ENCODE results near the gene CHPF. TPM values are rescaled to one million over a fixed set of nuclear protein-coding genes. Genes with fewer than 3 reads are reported as not detected.

Gene CHPF
- total and polyA plus RNA-seq, 2 donors (not counting 3 experiments of a cell fraction or from before 2014, with no cell fraction given), result 0.24 to 0.32 TPM

DNA sequence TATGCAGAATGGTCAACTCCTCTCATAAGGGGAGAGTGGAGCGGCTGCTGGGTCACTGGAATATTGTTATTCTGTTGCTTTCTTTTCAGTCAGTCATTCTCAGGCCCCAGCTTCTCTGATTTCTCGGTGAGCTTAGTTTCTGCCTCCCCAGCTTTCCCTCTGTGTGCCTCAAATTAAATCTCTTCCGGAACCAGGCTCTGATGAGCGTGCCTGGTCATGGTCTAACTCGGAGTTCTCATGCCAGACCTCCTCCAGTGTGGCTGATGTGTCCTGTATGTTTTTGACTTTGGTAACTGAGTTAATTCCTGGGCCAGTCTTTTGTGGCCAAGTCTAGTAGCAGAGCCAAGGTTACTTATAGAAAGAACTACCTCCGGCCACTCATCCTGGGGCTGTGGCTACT is 49.1 kb upstream of the CHPF start:
- dilution Hi-C loops (cut with MboI; ENCODE audit: extremely low pct_ligation_motif_present, low sequenced_read_pairs), result no loop called here
- Histone ChIP-seq H3K79me2 (ENCODE audit: control insufficient read depth, insufficient read depth, low read length) (no peaks in the 10 kb centered on the region), H3K36me3 (ENCODE audit: control insufficient read depth in 2 of 2, extremely low read depth in 1 of 2, insufficient read depth in 2 of 2, low read length in 2 of 2) (no peaks in the 10 kb centered on the region), H3K4me2 (ENCODE audit: insufficient read depth, low read length) (no peak overlapping the region), H4K20me1 (replicated peaks; ENCODE audit: control insufficient read depth, extremely low read depth, insufficient read depth, low read length) (no peaks in the 10 kb centered on the region), H3K4me1 (ENCODE audit: control insufficient read depth, extremely low read depth, insufficient read depth, low read length) (peaks cover 6% of the 10 kb centered on the region), H2AFZ (ENCODE audit: low read depth, low read length) (no peak overlapping the region), H3K9me1 (replicated peaks; ENCODE audit: control insufficient read depth, extremely low read depth, insufficient read depth, low read length) (no peaks in the 10 kb centered on the region), H3K9me3 (replicated peaks; ENCODE audit: control insufficient read depth, insufficient read depth, low read length) (no peaks in the 10 kb centered on the region), H3K9ac (replicated peaks; ENCODE audit: extremely low read depth, insufficient read depth, low read length) (no peak overlapping the region), H3K4me3 (replicated peaks in 1 of 3; ENCODE audit: insufficient read depth in 1 of 3, low read depth in 1 of 3, low read length in 3 of 3) (no peak overlapping the region), H3K27me3 (ENCODE audit: control insufficient read depth in 2 of 2, insufficient read depth in 2 of 2, low read length in 2 of 2) (peaks cover 0 to 3% of the 10 kb centered on the region in 2 experiments), H3K27ac (ENCODE audit: insufficient read depth, low read depth, low read length) (no peak overlapping the region)
- CTCF ChIA-PET, result interaction anchor here (1.9 kb wide), 1 partner anchor 32 kb away, joined by 7 read pairs; no protein-coding TSS in a partner anchor
- intact Hi-C loops (cut with micrococcal nuclease), result no loop called here
- TF ChIP-seq FOS (IDR thresholded peaks at IDR 0.05; ENCODE audit: borderline replicate concordance, insufficient read depth, low read length) (no peak), POLR2A (IDR thresholded peaks at IDR 0.05; ENCODE audit: low read depth, low read length) (no peak), POLR2AphosphoS5 (IDR thresholded peaks at IDR 0.05; ENCODE audit: insufficient read depth, low read depth, low read length) (no peak), GATA2 (IDR thresholded peaks at IDR 0.05; ENCODE audit: insufficient read depth, insufficient read length, low read depth, low read length) (no peak), MYC (IDR thresholded peaks at IDR 0.05; ENCODE audit: low read depth, low read length) (no peak)
- TF ChIP-seq, protein P1, sequence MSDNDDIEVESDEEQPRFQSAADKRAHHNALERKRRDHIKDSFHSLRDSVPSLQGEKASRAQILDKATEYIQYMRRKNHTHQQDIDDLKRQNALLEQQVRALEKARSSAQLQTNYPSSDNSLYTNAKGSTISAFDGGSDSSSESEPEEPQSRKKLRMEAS (IDR thresholded peaks at IDR 0.05; ENCODE audit: insufficient read depth, insufficient read length), result no peak
- no TSS peak for BruUV-seq (replicated peaks)
- POLR2A ChIA-PET, result no interaction called here
- DNase-seq (ENCODE audit: low read depth, low spot score), result no peak
- FAIRE-seq, result no peak

DNA sequence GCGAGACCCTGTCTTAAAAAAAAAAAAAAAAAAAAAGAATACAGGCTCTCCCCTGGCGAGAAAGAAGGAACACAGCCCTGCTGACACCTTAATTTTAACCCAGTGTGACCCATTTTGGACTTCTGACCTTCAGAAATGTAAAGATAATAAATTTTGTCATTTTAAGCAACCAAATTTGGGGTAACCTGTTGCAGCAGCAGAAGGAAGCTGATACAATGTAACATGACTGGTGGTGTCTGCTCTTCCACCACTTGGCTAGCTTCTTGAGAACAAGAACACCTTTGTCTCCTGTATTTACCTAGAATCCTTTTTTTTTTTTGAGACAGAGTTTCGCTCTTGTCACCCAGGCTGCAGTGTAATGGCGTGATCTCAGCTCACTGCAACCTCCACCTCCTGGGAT is 47.5 kb upstream of the CHPF start:
- no peak overlapping the region for H3K4me3 ChIP-seq (replicated peaks in 1 of 3; ENCODE audit: insufficient read depth in 1 of 3, low read depth in 1 of 3, low read length in 3 of 3)
- TF ChIP-seq FOS (IDR thresholded peaks at IDR 0.05; ENCODE audit: borderline replicate concordance, insufficient read depth, low read length), result no peak
- TF ChIP-seq POLR2A (IDR thresholded peaks at IDR 0.05; ENCODE audit: low read depth, low read length), result no peak
- TF ChIP-seq, protein P1 (IDR thresholded peaks at IDR 0.05; ENCODE audit: insufficient read depth, insufficient read length), result no peak
- TF ChIP-seq, protein P2, sequence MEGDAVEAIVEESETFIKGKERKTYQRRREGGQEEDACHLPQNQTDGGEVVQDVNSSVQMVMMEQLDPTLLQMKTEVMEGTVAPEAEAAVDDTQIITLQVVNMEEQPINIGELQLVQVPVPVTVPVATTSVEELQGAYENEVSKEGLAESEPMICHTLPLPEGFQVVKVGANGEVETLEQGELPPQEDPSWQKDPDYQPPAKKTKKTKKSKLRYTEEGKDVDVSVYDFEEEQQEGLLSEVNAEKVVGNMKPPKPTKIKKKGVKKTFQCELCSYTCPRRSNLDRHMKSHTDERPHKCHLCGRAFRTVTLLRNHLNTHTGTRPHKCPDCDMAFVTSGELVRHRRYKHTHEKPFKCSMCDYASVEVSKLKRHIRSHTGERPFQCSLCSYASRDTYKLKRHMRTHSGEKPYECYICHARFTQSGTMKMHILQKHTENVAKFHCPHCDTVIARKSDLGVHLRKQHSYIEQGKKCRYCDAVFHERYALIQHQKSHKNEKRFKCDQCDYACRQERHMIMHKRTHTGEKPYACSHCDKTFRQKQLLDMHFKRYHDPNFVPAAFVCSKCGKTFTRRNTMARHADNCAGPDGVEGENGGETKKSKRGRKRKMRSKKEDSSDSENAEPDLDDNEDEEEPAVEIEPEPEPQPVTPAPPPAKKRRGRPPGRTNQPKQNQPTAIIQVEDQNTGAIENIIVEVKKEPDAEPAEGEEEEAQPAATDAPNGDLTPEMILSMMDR (IDR thresholded peaks at IDR 0.05; ENCODE audit: extremely low read depth in 1 of 2, insufficient read depth in 1 of 2, low read depth in 1 of 2, low read length in 2 of 2), result no peak
- TF ChIP-seq GATA2 (IDR thresholded peaks at IDR 0.05; ENCODE audit: insufficient read depth, insufficient read length, low read depth, low read length), result no peak
- no peak for TF ChIP-seq MYC (IDR thresholded peaks at IDR 0.05; ENCODE audit: low read depth, low read length)
- no peak for TF ChIP-seq JUN (IDR thresholded peaks at IDR 0.05; ENCODE audit: borderline replicate concordance, insufficient read depth, insufficient read length, low read depth)
- no peak for TF ChIP-seq EZH2 (IDR thresholded peaks at IDR 0.05; ENCODE audit: borderline replicate concordance, low read depth, low read length, severe bottlenecking)
- TF ChIP-seq POLR2AphosphoS5 (IDR thresholded peaks at IDR 0.05; ENCODE audit: insufficient read depth, low read depth, low read length), result no peak
- no peaks in the 10 kb centered on the region for H3K4me1 ChIP-seq (ENCODE audit: control insufficient read depth, extremely low read depth, insufficient read depth, low read length)
- no peaks in the 10 kb centered on the region for H3K36me3 ChIP-seq (ENCODE audit: control insufficient read depth in 2 of 2, extremely low read depth in 1 of 2, insufficient read depth in 2 of 2, low read length in 2 of 2)
- no peaks in the 10 kb centered on the region for H3K79me2 ChIP-seq (ENCODE audit: control insufficient read depth, insufficient read depth, low read length)
- peaks cover 4 to 5% of the 10 kb centered on the region in 2 experiments for H3K27me3 ChIP-seq (ENCODE audit: control insufficient read depth in 2 of 2, insufficient read depth in 2 of 2, low read length in 2 of 2)
- no peak for DNase-seq (ENCODE audit: low read depth, low spot score)
- FAIRE-seq, result no peak
- no peaks in the 10 kb centered on the region for H3K9me1 ChIP-seq (replicated peaks; ENCODE audit: control insufficient read depth, extremely low read depth, insufficient read depth, low read length)
- no peak overlapping the region for H2AFZ ChIP-seq (ENCODE audit: low read depth, low read length)
- no peaks in the 10 kb centered on the region for H3K9me3 ChIP-seq (replicated peaks; ENCODE audit: control insufficient read depth, insufficient read depth, low read length)
- no peak overlapping the region for H3K9ac ChIP-seq (replicated peaks; ENCODE audit: extremely low read depth, insufficient read depth, low read length)
- H4K20me1 ChIP-seq (replicated peaks; ENCODE audit: control insufficient read depth, extremely low read depth, insufficient read depth, low read length), result no peaks in the 10 kb centered on the region
- intact Hi-C loops (cut with micrococcal nuclease) (no loop called here), dilution Hi-C loops (cut with MboI; ENCODE audit: extremely low pct_ligation_motif_present, low sequenced_read_pairs) (no loop called here)
- H3K27ac ChIP-seq (ENCODE audit: insufficient read depth, low read depth, low read length), result no peak overlapping the region
- H3K4me2 ChIP-seq (ENCODE audit: insufficient read depth, low read length), result no peak overlapping the region
- ChIA-PET POLR2A (interaction anchor here (0.7 kb wide), 1 partner anchor 41 kb away, joined by 3 read pairs; no protein-coding TSS in a partner anchor), CTCF (interaction anchor here (1.0 to 1.9 kb wide), 2 partner anchors 30 to 50 kb away, joined by 3 to 7 read pairs; no protein-coding TSS in a partner anchor)
- BruUV-seq (replicated peaks), result no TSS peak
